Measurements from ENCODE around the gene GFY. TPM values are rescaled to one million over a fixed set of nuclear protein-coding genes. Genes with fewer than 3 reads are reported as not detected.
A peak's percentile ranks its signal among the peaks of the same experiment; 100 is the strongest.
"Not testable (repeated sequence)": the region's sequence is repeated elsewhere in the genome, so short reads cannot be mapped to it uniquely, and the experiment has no call there.

Gene GFY
- total RNA-seq, 1 donor: not detected

GRCh38 chr19:49453757-49454240, 28.6 kb downstream of the GFY start:
- H3K4me3 ChIP-seq (ENCODE audit: low read depth, low read length): peak overlapping the region; percentile 83
- DNase-seq (ENCODE audit: low read depth): no peak
- TF ChIP-seq CTCF (IDR thresholded peaks at IDR 0.05; ENCODE audit: insufficient read depth, low read length): no peak

- no peak overlapping the region for H3K4me3 ChIP-seq (ENCODE audit: low read depth, low read length)
- TF ChIP-seq CTCF (IDR thresholded peaks at IDR 0.05; ENCODE audit: insufficient read depth, low read length): no peak
- no peak for DNase-seq (ENCODE audit: low read depth)
These were observed 30.6 kb downstream of the GFY start for GRCh38 chr19:49455773-49456172.

GRCh38 chr19:49456326-49456725, 31.1 kb downstream of the GFY start:
- TF ChIP-seq CTCF (IDR thresholded peaks at IDR 0.05; ENCODE audit: insufficient read depth, low read length): no peak
- no peak for DNase-seq (ENCODE audit: low read depth)
- no peak overlapping the region for H3K4me3 ChIP-seq (ENCODE audit: low read depth, low read length)

GRCh38 chr19:49458567-49458903, 33.3 kb downstream of the GFY start:
- no peak for TF ChIP-seq CTCF (IDR thresholded peaks at IDR 0.05; ENCODE audit: insufficient read depth, low read length)
- no peak overlapping the region for H3K4me3 ChIP-seq (ENCODE audit: low read depth, low read length)
- DNase-seq (ENCODE audit: low read depth): no peak

- no peak overlapping the region for H3K4me3 ChIP-seq (ENCODE audit: low read depth, low read length)
- DNase-seq (ENCODE audit: low read depth): no peak
- no peak for TF ChIP-seq CTCF (IDR thresholded peaks at IDR 0.05; ENCODE audit: insufficient read depth, low read length)
These were observed 34.2 kb downstream of the GFY start for GRCh38 chr19:49459388-49459787.

GRCh38 chr19:49461130-49461529, 35.9 kb downstream of the GFY start:
- H3K4me3 ChIP-seq (ENCODE audit: low read depth, low read length); DNase-seq (ENCODE audit: low read depth): not testable (repeated sequence)

GRCh38 chr19:49461656-49462055, 36.5 kb downstream of the GFY start:
- TF ChIP-seq CTCF (IDR thresholded peaks at IDR 0.05; ENCODE audit: insufficient read depth, low read length): no peak
- no peak overlapping the region for H3K4me3 ChIP-seq (ENCODE audit: low read depth, low read length)
- no peak for DNase-seq (ENCODE audit: low read depth)
